Kidney capillary endothelial cell (primary cell): Measurements from ENCODE around the gene FTCD.
"Not testable (repeated sequence)": the region's sequence is repeated elsewhere in the genome, so short reads cannot be mapped to it uniquely, and the experiment has no call there.

Experiments
- DNase-seq: peaks from one replicate; pipeline ENCODE4 v3.0.0-alpha.2; 2018; ENCODE audit warnings: low spot score

The FTCD gene

DNA sequence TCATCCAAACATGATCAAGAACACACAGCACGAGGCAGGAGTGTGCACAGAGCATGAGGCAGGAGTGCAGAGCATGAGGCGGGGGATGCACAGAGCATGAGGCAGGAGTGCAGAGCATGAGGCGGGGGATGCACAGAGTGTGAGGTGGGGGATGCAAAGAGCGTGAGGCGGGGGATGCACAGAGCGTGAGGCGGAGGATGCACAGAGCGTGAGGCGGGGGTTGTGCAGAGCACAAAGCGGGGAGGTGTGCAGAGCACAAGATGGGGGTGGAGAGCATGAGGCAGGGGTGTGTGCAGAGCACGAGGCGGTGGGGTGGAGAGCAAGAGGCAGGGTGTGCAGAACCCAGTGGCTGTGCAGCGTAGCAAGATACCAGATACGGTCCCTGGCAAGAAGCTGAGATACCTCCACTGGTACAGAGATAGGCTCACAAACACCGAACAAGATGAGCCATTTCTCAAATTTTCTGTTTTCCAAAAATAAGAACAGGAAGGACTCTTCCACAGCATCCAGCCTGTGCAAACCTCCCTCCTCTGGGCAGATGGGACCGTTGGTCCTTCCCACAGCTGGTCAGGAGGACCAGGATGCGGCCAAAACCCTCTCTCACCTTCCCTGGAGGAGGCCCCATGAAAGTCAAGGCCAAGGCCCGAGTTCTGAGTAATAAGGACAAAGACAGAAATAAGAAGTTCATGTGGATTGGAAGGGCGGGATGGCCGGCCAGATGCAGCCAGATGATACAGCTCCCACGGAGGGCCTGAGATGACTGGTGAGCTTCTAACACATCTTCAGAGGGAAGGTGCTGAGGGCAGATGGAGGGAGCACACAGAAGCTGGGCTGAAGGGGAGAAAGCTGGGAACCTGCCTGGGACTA is 16.9 kb upstream of the FTCD start:
- no peak for DNase-seq

GRCh38 chr21:46171585-46171984 is 16.2 kb upstream of the FTCD start:
- DNase-seq, result no peak

DNA sequence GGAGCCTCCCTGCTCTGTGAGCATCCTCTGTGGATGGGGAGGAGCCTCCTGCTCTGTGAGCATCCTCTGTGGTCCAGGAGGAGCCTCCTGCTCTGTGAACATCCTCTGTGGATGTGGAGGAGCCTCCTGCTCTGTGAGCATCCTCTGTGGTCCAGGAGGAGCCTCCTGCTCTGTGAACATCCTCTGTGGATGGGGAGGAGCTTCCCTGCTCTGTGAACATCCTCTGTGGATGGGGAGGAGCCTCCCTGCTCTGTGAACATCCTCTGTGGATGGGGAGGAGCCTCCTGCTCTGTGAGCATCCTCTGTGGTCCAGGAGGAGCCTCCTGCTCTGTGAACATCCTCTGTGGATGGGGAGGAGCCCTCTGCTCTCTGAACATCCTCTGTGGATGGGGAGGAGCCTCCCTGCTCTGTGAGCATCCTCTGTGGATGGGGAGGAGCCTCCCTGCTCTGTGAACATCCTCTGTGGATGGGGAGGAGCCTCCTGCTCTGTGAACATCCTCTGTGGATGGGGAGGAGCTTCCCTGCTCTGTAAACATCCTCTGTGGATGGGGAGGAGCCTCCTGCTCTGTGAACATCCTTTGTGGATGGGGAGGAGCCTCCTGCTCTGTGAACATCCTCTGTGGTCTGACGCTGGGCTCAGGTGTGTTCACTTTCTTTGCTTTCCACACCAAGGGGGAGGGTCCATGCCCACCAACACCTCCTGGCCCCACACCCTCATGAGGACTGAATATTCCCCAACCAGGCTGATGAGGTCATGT is 15.2 kb upstream of the FTCD start:
- DNase-seq, result not testable (repeated sequence)

DNA sequence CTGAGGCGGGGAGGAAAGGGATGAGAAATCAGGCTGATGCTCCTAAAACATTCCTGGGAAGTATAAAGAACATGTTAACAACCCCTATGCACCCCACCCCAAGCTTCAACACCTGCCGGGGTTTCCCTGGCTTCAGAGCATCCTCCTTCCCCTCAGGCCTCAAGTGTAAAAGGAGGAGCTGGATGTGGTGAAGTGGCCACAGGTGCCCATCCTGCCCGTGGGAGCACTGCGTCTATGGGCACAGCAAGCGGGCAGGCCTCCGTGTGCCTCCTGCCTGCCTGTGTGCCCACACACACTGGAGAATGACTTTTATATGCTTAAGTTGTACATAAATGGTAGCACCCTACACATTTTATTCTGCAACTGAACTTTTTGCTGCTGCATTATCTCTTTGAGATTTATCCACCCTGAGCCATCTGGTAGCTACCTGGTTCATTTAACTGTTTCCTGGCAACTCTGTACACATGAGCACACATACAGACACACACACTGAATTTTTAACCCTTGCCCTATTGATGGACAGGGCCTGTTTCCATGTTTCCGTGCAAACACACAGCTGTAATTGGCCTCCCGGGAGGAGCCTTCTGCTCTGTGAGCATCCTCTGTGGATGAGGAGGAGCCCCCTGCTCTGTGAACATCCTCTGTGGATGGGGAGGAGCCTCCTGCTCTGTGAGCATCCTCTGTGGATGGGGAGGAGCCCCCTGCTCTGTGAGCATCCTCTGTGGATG is 13.4 kb upstream of the FTCD start:
- no peak for DNase-seq

DNA sequence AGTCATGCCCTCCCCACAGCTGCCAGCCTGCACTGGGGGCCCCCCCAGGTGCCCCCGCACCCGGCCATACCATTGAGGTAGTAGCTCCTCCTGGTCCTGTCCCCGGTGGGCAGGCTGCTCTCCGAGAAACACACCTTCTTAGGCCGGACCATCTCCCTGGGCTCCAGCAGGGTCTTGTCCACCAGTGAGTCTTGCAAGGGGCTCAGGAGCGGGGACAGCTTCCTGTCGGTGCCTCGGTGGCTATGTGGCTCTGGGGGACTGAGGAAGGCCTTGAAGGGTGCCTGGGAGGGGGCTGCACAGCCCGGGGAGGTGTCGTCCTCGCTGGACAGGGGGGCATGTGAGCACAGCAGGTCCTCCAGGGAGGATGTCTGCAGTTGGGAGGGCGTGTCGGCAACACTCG is 12.9 kb upstream of the FTCD start:
- no peak for DNase-seq

DNA sequence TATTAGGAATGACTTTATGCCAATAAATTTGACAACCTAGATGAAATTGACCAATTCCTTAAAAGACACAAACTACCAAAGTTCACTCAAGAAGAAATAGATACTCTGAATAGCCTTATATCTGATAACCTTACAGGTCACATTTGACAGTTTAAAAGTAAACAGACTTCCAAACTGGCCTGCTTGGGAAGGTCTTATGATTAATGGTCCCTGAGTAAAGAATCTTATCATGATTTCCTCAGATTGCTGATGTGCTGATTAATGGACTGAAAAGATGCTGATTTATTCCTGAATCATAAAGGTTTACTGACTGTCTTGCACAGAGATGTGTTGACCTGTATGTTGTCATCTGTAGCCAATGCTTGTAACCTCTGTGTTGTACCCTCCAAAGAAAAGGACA is 9.7 kb upstream of the FTCD start:
- no peak for DNase-seq

DNA sequence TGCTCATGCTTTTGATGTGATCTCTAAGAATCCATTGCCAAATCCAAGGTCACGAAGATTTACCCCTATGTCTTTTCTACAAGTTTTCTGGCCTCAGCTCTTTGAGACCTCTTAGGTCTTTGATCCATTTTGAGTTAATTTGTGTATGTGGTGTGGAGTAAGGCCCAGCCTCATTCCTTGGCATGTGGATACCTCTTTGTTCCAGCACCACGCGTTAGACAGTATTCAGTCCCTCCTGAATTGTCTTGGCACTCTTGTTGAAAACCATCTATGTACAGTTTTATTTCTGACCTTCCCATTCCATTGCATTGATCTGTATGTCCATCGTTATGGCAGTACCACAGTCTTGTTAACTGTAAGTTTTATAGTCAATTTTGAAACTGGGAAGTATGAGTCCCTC is 8.0 kb upstream of the FTCD start:
- no peak for DNase-seq

DNA sequence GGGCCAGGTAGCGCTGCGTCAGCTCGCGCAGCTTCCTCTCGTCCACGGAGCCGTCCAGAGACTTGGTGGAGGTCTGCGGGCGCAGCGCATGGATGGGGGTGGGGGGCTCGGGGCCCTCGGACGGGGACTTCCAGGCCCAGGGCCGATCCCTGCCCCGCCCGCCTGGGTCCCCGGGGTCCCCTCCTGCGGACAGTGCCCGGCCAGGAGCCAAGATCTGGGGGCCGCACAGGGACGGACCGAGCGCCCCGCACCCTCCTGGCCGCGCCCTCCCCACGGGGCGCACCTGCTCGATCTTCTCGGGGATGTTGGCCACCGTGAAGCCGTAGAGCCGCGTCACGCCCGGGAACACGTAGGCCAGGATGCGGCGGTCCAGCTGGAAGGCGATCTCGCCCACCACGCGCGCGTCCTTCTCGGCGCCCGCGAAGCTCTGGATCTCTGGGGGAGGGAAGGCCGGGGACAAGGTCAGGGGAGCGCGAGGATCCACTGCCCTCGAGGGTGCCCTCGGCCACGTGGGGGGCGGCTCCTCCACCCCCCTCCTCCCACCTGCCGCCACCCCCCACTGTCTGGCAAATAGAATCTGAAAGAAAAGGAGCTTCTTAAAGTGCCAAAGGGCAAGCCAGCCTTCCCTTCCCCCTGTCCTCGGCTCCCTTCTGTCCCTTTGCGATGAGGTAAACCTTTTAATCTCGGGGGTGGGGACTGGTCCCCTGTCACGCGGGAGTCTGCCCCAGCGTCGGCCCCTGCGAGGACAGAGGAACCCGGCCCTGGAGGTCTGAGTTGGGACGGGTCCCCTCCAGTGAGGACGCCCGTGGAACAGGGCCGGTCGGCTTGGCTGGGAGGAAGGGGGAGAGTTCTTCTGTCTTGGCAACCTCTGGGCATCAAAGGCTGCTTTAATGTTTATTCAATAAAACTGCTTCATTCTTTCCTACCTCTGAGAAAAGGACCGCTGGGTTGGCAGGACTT is 6.5 kb upstream of the FTCD start:
- DNase-seq, result no peak

DNA sequence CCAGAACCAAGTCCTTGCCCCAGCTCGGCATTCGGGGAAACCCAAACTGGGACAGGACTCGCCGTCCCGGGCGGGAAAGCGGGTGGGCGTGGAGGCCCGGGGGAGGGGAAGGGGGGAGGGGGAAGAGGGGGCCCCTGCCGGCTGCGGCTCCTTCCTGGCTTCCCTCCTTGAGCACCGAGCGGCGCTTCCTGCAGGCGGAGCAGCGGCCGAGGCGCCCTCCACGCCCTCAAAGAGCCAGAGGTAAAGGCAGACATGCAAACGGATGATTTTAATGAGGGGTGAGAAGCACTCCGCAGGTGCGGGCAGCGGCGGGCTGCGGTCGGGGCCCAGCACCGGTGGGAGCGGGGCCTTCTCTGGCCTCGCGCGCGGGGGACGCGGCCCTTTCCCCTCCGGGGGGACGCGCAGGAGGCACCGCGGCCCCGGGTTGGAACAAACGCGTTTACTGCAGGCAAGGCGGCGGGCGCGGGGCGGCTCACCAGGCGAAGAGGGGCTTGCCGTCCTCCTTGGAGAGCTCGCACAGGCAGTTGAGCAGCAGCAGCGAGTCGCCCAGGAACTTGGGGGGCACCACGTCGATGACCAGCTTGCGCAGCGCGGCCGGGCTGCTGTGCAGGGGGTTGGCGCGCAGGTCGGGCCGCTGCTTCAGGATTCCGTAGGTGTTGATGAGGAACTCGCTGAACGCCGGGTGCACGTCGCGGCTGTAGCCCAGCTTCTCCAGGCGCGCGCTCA is 5.7 kb upstream of the FTCD start:
- DNase-seq, result no peak

- DNase-seq, result no peak
These were observed 5.2 kb upstream of the FTCD start for GRCh38 chr21:46160657-46160906.

DNA sequence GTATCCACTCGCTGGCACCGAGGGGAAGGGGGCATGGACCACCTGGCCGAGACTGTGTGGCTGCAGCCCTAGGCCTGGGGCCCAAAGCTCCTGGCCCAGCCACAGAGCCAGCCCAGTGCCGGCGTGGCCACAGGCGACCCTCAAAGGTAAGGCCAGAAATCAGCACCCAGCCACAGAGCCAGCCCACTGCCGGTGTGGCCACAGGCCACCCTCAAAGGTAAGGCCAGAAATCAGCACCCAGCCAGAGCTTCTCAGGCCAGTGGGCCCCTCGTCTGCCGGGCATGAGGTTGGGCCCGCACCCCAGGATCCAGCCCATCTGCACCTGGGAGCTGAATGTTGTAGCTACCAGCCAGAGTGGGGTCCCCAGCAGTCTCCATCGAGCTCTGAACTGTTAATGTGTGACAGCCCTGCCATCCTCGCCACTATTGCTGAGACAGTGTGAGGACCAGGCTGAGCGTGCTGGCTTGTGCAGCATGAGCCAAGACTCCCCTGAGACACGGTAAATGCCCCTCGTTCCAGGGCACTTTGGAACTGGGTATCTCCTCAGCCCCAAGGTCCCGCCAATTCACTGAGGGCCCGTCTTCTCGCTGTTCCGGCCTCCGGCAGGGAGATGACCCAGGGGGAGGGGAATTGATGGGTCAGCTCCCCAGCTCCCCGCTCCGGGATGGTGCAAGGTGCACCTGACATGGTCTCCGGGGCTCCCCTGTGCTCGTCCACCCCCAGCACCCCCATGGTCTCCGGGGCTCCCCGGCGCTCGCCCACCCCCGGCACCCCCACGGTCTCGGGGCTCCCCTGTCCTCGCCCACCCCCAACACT is 4.7 kb upstream of the FTCD start:
- DNase-seq, result no peak

GRCh38 chr21:46159390-46159789 is 4.0 kb upstream of the FTCD start:
- no peak for DNase-seq

DNA sequence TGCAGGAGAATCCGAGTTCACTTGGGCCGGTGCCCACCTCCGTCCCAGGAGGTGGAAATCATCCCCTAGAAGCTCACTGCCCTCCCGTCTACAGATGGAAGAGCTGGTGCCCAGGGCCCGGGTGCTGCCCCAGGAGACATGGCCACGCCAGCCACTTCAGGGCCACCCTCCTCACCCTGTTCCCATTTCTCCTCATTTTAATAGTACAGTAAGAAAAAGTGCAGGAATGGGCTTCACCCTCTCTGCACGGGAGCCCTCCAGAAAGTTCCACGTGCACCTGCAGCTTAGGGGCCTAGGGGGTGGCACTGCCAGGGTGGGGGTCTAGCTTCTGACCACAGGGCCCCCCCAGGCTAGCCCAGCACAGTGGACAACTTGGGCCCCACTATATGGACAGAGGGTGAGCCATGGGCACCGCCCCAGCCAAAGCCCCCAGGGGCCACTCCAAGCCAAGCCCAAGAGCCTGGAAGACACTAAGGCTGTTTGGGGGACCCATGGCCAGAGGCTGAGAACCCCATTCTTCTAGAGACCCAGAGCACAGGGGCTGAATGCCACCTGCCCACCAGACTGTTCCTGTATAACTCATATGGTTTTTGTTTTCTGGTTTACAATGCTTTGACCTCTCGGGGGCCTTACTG is 3.4 kb upstream of the FTCD start:
- DNase-seq, result no peak

GRCh38 chr21:46157987-46158451 is 2.6 kb upstream of the FTCD start:
- DNase-seq, result no peak

GRCh38 chr21:46157396-46157986 is 2.1 kb upstream of the FTCD start:
- DNase-seq, result no peak

- DNase-seq, result no peak
These were observed 1.3 kb upstream of the FTCD start for GRCh38 chr21:46156678-46157077.

DNA sequence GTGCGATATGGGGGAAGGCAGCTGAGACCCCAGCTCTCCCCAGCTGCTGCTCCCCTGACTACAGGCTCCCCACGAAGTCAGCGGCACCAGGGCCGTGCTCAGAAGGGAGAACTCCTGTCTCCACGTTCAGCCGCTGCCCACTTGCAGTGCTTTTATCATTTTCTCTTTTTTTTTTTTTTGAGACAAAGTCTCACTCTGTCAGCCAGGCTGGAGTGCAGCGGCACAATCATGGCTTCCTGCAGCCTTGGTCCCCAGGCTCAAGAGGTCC is 933 bp upstream of the FTCD start:
- DNase-seq, result no peak

- DNase-seq, result no peak
These were observed 345 bp downstream of the FTCD start for GRCh38 chr21:46154955-46155513.
